Activated CD8-positive, alpha-beta T cell treated with anti-CD3 and anti-CD28 coated beads for 36 hours (primary cell): ENCODE measurements around the gene DOK3. TPM values are rescaled to one million over a fixed set of nuclear protein-coding genes. Genes with fewer than 3 reads are reported as not detected.

ENCODE experiments used
- ATAC-seq: fragments of 200-7000 bp; cut with Tn5 transposase; one replicate; pipeline ENCODE4 v1.10.0; 2021; ENCODE audit warnings: mild to moderate bottlenecking, moderate library complexity
- CTCF ChIA-PET: fragments of 350-600 bp; sonication (Branson Sonifier 250); formaldehyde crosslinking; loops from one replicate; lab custom pipeline; 2021; ENCODE audit warnings: antibody characterized with exemption; lab: Charles Lee
- POLR2A ChIA-PET: fragments of 350-600 bp; sonication (Branson Sonifier 250); formaldehyde crosslinking; loops from one replicate; lab custom pipeline; 2021; ENCODE audit warnings: antibody characterized with exemption; lab: Charles Lee
- DNase-seq: peaks from one replicate; pipeline ENCODE4 v3.0.0-alpha.2; 2020
- H3K27ac Mint-ChIP-seq: one replicate; pipeline ENCODE4 v1.8.0; 2021; ENCODE audit warnings: mild to moderate bottlenecking, mixed read lengths
- H3K27me3 Mint-ChIP-seq: one replicate; pipeline ENCODE4 v1.8.0; 2021; ENCODE audit warnings: mixed read lengths
- H3K36me3 Mint-ChIP-seq: one replicate; pipeline ENCODE4 v1.8.0; 2021; ENCODE audit warnings: low read depth, mixed read lengths
- H3K4me1 Mint-ChIP-seq: one replicate; pipeline ENCODE4 v1.8.0; 2021; ENCODE audit warnings: low read depth, mixed read lengths
- H3K4me3 Mint-ChIP-seq: one replicate; pipeline ENCODE4 v1.8.0; 2021; ENCODE audit warnings: mild to moderate bottlenecking, moderate library complexity, mixed read lengths
- H3K9me3 Mint-ChIP-seq: one replicate; pipeline ENCODE4 v1.8.0; 2021; ENCODE audit warnings: mixed read lengths
- CTCF ChIP-seq: fragments of 200-600 bp; IDR thresholded peaks from one replicate; pipeline ENCODE4 v1.8.0; 2022; ENCODE audit warnings: antibody characterized with exemption, mild to moderate bottlenecking
- intact Hi-C: fragments of 100-400 bp; cut with micrococcal nuclease; formaldehyde crosslinking; loops from one replicate; pipeline ENCODE4 v1.10.0; 2022
- total RNA-seq, 2 experiments: library from RNA; stranded (reverse); gene quantifications; one replicate each; pipeline ENCODE4 v1.2.3, GENCODE V29; 2021

The DOK3 gene
- total RNA-seq, 2 experiments from 2014 or later, result 7.4 to 8.0 TPM

- H3K36me3 Mint-ChIP-seq, result no peaks in the 10 kb centered on the region
- no peak overlapping the region for H3K27ac Mint-ChIP-seq
- H3K9me3 Mint-ChIP-seq, result no peaks in the 10 kb centered on the region
- ATAC-seq (no peak), DNase-seq (no peak)
- H3K4me1 Mint-ChIP-seq, result peaks cover 3% of the 10 kb centered on the region
- peaks cover 4% of the 10 kb centered on the region for H3K27me3 Mint-ChIP-seq
- CTCF ChIA-PET, result interaction anchor here (0.6 to 6.0 kb wide), 3 partner anchors 115 to 186 kb away, joined by 3 to 59 read pairs (median 3); no protein-coding TSS in a partner anchor
- intact Hi-C loops, result no loop called here
- no peak for TF ChIP-seq CTCF
- H3K4me3 Mint-ChIP-seq, result no peak overlapping the region
- POLR2A ChIA-PET, result interaction anchor here (0.9 to 1.0 kb wide), 2 partner anchors 33 to 59 kb away, joined by 3 read pairs; no protein-coding TSS in a partner anchor
Measured at GRCh38 chr5:177504086-177505056, 5.3 kb downstream of the DOK3 start.

- CTCF ChIA-PET, result interaction anchor here (0.6 to 6.0 kb wide), 8 partner anchors 10 to 194 kb away, joined by 3 to 65 read pairs (median 30); partner anchors contain the start of genes DDX41 and DOK3
- ATAC-seq (no peak), DNase-seq (no peak)
- H3K9me3 Mint-ChIP-seq, result no peaks in the 10 kb centered on the region
- no peak for TF ChIP-seq CTCF
- peaks cover 8% of the 10 kb centered on the region for H3K27me3 Mint-ChIP-seq
- POLR2A ChIA-PET, result interaction anchor here (0.9 to 1.9 kb wide), 3 partner anchors 12 to 49 kb away, joined by 3 to 9 read pairs (median 3); no protein-coding TSS in a partner anchor
- H3K4me1 Mint-ChIP-seq, result peaks cover 4% of the 10 kb centered on the region
- no peaks in the 10 kb centered on the region for H3K36me3 Mint-ChIP-seq
- H3K27ac Mint-ChIP-seq, result no peak overlapping the region
- intact Hi-C loops, result no loop called here
- no peak overlapping the region for H3K4me3 Mint-ChIP-seq
Measured at GRCh38 chr5:177503351-177504085, 6.1 kb downstream of the DOK3 start.

- ATAC-seq, result no peak
- intact Hi-C loops, result no loop called here
- ChIA-PET POLR2A (interaction anchor here (0.9 to 1.9 kb wide), 3 partner anchors 12 to 48 kb away, joined by 3 to 9 read pairs (median 6); no protein-coding TSS in a partner anchor), CTCF (interaction anchor here (1.3 to 6.0 kb wide), 10 partner anchors 10 to 193 kb away, joined by 3 to 65 read pairs (median 30); partner anchors contain the start of genes DDX41 and DOK3)
- Mint-ChIP-seq H3K9me3 (no peaks in the 10 kb centered on the region), H3K4me3 (no peak overlapping the region), H3K36me3 (no peaks in the 10 kb centered on the region), H3K4me1 (peaks cover 9% of the 10 kb centered on the region), H3K27ac (no peak overlapping the region), H3K27me3 (peaks cover 11% of the 10 kb centered on the region)
- no peak for DNase-seq
- no peak for TF ChIP-seq CTCF
Measured at GRCh38 chr5:177502886-177503285, 6.7 kb downstream of the DOK3 start.

GRCh38 chr5:177501874-177502678, 7.5 kb downstream of the DOK3 start:
- DNase-seq (no peak), ATAC-seq (no peak)
- no peaks in the 10 kb centered on the region for H3K9me3 Mint-ChIP-seq
- H3K36me3 Mint-ChIP-seq, result no peaks in the 10 kb centered on the region
- H3K4me1 Mint-ChIP-seq, result peaks cover 11% of the 10 kb centered on the region
- ChIA-PET CTCF (interaction anchor here (0.6 to 6.0 kb wide), 37 partner anchors 9 to 388 kb away, joined by 3 to 65 read pairs (median 6); partner anchors contain the start of genes DBN1, DDX41, DOK3 and MXD3), POLR2A (interaction anchor here (0.9 to 1.9 kb wide), 8 partner anchors 8 to 47 kb away, joined by 3 to 9 read pairs (median 3); no protein-coding TSS in a partner anchor)
- intact Hi-C loops, result no loop called here
- H3K27me3 Mint-ChIP-seq, result peaks cover 11% of the 10 kb centered on the region
- TF ChIP-seq CTCF, result no peak
- H3K4me3 Mint-ChIP-seq, result no peak overlapping the region
- no peak overlapping the region for H3K27ac Mint-ChIP-seq
